H1 (cell line): ENCODE data around the gene MGAT4D. TPM values are rescaled to one million over a fixed set of nuclear protein-coding genes. Genes with fewer than 3 reads are reported as not detected.

Experiments
- BACH1 ChIP-seq: IDR thresholded peaks from 2 replicates; pipeline ENCODE4 v1.6.1; 2012; ENCODE audit warnings: low read length, improper control_type of control experiment
- CBX5 ChIP-seq: fragments of 300-800, 300-1000 bp; sonication (generic); IDR thresholded peaks from 2 replicates; pipeline ENCODE4 v1.7.1; 2016; ENCODE audit warnings: antibody characterized with exemption, low read length, low read depth
- CREB1 ChIP-seq: IDR thresholded peaks from 2 replicates; pipeline ENCODE4 v1.6.1; 2012; ENCODE audit warnings: inconsistent platforms
- NRF1 ChIP-seq: IDR thresholded peaks from 2 replicates; pipeline ENCODE4 v1.6.1; 2011; ENCODE audit warnings: mild to moderate bottlenecking, low read depth, low read length, improper control_type of control experiment
- RBBP5 ChIP-seq: IDR thresholded peaks from 2 replicates; pipeline ENCODE4 v1.7.1; 2012; ENCODE audit warnings: low read depth, mild to moderate bottlenecking, inconsistent platforms, low read length, moderate library complexity, borderline replicate concordance
- SUZ12 ChIP-seq: fragments of 200-600 bp; sonication (generic); IDR thresholded peaks from 2 replicates; pipeline ENCODE4 v1.6.1; 2012; ENCODE audit warnings: mild to moderate bottlenecking, inconsistent platforms, low read length, moderate library complexity, mixed read lengths
- TEAD4 ChIP-seq: IDR thresholded peaks from 2 replicates; pipeline ENCODE4 v1.6.1; 2012; ENCODE audit warnings: low read depth, low read length, inconsistent platforms, mixed read lengths
- polyA plus RNA-seq, 7 experiments: library from polyadenylated mRNA; depleted of rRNA in 3 of 7; stranded (reverse) in 5 of 7; unstranded in 2 of 7; fragments of >200 nt in 5 of 7; fragments of 200-250 nt in 2 of 7; gene quantifications; 1 replicate in 5 of 7; 2 replicates in 1 of 7; 4 replicates in 1 of 7; pipeline versions ENCODE4 v1.2.1 to v1.2.3, GENCODE V29; 2011 to 2013; ENCODE audit warnings: missing spikeins in 2 of 7, mixed read lengths in 2 of 7
- total RNA-seq: library from RNA; stranded (reverse); fragmentation: NEBNext Ultra II Directional; extraction: Animal tissue kit (Norgen Biotek cat#: 25700); gene quantifications from 2 replicates; pipeline ENCODE4 v1.2.1, GENCODE V29; 2021
- TF ChIP-seq, protein P1 (sequence below): fragments of 300-600 bp; sonication (generic); IDR thresholded peaks from 2 replicates; pipeline ENCODE4 v1.7.1; 2012; ENCODE audit warnings: low read length, moderate library complexity, mild to moderate bottlenecking, inconsistent platforms; ENCODE audit not compliant: insufficient replicate concordance
- TF ChIP-seq, protein P2 (sequence below): IDR thresholded peaks from 2 replicates; pipeline ENCODE4 v1.6.1; 2012; ENCODE audit warnings: inconsistent platforms

The MGAT4D gene
- total and polyA plus RNA-seq, 2 of the 8 experiments (the other 6 are each of a cell fraction or from before 2014, with no cell fraction given) = not detected

DNA sequence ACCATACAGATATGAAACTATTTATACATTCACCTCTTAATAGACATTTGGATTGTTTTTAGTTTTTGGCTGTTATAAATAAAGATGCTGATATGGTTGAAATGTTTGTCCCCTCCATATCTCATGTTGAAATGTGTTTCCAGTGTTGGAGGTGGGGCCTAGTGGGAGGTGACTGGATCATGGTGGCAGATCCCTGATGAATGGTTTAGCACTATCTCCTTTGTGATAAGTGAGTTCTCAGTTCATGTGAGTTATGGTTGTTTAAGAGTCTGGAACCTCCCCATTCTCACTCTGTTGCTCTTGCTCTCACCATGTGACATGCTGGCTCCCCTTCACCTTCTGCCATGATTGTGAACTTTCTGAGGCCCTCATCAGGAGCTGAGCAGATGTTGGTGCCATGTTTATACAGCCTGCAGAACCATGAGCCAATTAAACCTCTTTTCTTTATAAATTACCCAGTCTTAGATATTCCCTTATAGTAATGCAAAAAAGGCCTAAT, 58.4 kb downstream of the MGAT4D start (continued):
- TF ChIP-seq, protein P1, sequence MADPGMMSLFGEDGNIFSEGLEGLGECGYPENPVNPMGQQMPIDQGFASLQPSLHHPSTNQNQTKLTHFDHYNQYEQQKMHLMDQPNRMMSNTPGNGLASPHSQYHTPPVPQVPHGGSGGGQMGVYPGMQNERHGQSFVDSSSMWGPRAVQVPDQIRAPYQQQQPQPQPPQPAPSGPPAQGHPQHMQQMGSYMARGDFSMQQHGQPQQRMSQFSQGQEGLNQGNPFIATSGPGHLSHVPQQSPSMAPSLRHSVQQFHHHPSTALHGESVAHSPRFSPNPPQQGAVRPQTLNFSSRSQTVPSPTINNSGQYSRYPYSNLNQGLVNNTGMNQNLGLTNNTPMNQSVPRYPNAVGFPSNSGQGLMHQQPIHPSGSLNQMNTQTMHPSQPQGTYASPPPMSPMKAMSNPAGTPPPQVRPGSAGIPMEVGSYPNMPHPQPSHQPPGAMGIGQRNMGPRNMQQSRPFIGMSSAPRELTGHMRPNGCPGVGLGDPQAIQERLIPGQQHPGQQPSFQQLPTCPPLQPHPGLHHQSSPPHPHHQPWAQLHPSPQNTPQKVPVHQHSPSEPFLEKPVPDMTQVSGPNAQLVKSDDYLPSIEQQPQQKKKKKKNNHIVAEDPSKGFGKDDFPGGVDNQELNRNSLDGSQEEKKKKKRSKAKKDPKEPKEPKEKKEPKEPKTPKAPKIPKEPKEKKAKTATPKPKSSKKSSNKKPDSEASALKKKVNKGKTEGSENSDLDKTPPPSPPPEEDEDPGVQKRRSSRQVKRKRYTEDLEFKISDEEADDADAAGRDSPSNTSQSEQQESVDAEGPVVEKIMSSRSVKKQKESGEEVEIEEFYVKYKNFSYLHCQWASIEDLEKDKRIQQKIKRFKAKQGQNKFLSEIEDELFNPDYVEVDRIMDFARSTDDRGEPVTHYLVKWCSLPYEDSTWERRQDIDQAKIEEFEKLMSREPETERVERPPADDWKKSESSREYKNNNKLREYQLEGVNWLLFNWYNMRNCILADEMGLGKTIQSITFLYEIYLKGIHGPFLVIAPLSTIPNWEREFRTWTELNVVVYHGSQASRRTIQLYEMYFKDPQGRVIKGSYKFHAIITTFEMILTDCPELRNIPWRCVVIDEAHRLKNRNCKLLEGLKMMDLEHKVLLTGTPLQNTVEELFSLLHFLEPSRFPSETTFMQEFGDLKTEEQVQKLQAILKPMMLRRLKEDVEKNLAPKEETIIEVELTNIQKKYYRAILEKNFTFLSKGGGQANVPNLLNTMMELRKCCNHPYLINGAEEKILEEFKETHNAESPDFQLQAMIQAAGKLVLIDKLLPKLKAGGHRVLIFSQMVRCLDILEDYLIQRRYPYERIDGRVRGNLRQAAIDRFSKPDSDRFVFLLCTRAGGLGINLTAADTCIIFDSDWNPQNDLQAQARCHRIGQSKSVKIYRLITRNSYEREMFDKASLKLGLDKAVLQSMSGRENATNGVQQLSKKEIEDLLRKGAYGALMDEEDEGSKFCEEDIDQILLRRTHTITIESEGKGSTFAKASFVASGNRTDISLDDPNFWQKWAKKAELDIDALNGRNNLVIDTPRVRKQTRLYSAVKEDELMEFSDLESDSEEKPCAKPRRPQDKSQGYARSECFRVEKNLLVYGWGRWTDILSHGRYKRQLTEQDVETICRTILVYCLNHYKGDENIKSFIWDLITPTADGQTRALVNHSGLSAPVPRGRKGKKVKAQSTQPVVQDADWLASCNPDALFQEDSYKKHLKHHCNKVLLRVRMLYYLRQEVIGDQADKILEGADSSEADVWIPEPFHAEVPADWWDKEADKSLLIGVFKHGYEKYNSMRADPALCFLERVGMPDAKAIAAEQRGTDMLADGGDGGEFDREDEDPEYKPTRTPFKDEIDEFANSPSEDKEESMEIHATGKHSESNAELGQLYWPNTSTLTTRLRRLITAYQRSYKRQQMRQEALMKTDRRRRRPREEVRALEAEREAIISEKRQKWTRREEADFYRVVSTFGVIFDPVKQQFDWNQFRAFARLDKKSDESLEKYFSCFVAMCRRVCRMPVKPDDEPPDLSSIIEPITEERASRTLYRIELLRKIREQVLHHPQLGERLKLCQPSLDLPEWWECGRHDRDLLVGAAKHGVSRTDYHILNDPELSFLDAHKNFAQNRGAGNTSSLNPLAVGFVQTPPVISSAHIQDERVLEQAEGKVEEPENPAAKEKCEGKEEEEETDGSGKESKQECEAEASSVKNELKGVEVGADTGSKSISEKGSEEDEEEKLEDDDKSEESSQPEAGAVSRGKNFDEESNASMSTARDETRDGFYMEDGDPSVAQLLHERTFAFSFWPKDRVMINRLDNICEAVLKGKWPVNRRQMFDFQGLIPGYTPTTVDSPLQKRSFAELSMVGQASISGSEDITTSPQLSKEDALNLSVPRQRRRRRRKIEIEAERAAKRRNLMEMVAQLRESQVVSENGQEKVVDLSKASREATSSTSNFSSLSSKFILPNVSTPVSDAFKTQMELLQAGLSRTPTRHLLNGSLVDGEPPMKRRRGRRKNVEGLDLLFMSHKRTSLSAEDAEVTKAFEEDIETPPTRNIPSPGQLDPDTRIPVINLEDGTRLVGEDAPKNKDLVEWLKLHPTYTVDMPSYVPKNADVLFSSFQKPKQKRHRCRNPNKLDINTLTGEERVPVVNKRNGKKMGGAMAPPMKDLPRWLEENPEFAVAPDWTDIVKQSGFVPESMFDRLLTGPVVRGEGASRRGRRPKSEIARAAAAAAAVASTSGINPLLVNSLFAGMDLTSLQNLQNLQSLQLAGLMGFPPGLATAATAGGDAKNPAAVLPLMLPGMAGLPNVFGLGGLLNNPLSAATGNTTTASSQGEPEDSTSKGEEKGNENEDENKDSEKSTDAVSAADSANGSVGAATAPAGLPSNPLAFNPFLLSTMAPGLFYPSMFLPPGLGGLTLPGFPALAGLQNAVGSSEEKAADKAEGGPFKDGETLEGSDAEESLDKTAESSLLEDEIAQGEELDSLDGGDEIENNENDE = no peak
- TF ChIP-seq CBX5 (no peak), TEAD4 (no peak), SUZ12 (no peak), NRF1 (no peak), CREB1 (no peak), RBBP5 (no peak), BACH1 (no peak)
- TF ChIP-seq, protein P2, sequence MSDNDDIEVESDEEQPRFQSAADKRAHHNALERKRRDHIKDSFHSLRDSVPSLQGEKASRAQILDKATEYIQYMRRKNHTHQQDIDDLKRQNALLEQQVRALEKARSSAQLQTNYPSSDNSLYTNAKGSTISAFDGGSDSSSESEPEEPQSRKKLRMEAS = no peak
